EL (cell line): ENCODE measurements around the gene DUOX1.
A peak's percentile ranks its signal among the peaks of the same experiment; 100 is the strongest.

Experiments
- DNase-seq: peaks from one replicate; pipeline ENCODE4 v3.0.0-alpha.2; 2016

Gene DUOX1

GRCh38 chr15:45169608-45170480, 40.0 kb downstream of the DUOX1 start:
- no peak for DNase-seq

- no peak for DNase-seq
Observed at GRCh38 chr15:45171912-45172311, 42.1 kb downstream of the DUOX1 start.

GRCh38 chr15:45174069-45174468, 44.3 kb downstream of the DUOX1 start:
- DNase-seq: no peak

GRCh38 chr15:45174577-45174976, 44.8 kb downstream of the DUOX1 start:
- DNase-seq: no peak

GRCh38 chr15:45177285-45177684, 47.5 kb downstream of the DUOX1 start:
- no peak for DNase-seq

- peak; percentile 16 for DNase-seq
Observed at GRCh38 chr15:45179221-45179985, 49.6 kb downstream of the DUOX1 start.

GRCh38 chr15:45180201-45180600, 50.4 kb downstream of the DUOX1 start:
- no peak for DNase-seq

GRCh38 chr15:45180648-45181436, 51.0 kb downstream of the DUOX1 start:
- no peak for DNase-seq

- DNase-seq: no peak
Observed at GRCh38 chr15:45181491-45182285, 51.9 kb downstream of the DUOX1 start.

- DNase-seq: no peak
Observed at GRCh38 chr15:45182996-45183395, 53.2 kb downstream of the DUOX1 start.

- DNase-seq: no peak
Observed at GRCh38 chr15:45183511-45183910, 53.7 kb downstream of the DUOX1 start.

- no peak for DNase-seq
Observed at GRCh38 chr15:45184562-45185041, 54.8 kb downstream of the DUOX1 start.

GRCh38 chr15:45185069-45185779, 55.4 kb downstream of the DUOX1 start:
- DNase-seq: no peak

GRCh38 chr15:45185903-45186770, 56.3 kb downstream of the DUOX1 start:
- peak; percentile 51 for DNase-seq

GRCh38 chr15:45186771-45187577, 57.2 kb downstream of the DUOX1 start:
- no peak for DNase-seq

GRCh38 chr15:45187578-45187893, 57.7 kb downstream of the DUOX1 start:
- DNase-seq: no peak

GRCh38 chr15:45187894-45188830, 58.4 kb downstream of the DUOX1 start, which contains the start of gene SHF:
Gene SHF (minus strand): TSS chr15:45187966. CDS start chr15:45187951, 15 bp downstream.
- peak; percentile 53 for DNase-seq

GRCh38 chr15:45197512-45197911, 67.7 kb downstream of the DUOX1 start:
- no peak for DNase-seq
